ENCODE results near the gene MAST2.

Gene MAST2

GRCh38 chr1:45820788-45821187, 17.4 kb downstream of the MAST2 start:
- DNase-seq (ENCODE audit: low read depth), result no peak
- no peak for TF ChIP-seq CTCF (IDR thresholded peaks at IDR 0.05; ENCODE audit: control insufficient read depth, insufficient read depth, low read depth, low read length, missing control alignments)
- no peak overlapping the region for H3K4me3 ChIP-seq (ENCODE audit: control insufficient read depth, low read depth, low read length)

DNA sequence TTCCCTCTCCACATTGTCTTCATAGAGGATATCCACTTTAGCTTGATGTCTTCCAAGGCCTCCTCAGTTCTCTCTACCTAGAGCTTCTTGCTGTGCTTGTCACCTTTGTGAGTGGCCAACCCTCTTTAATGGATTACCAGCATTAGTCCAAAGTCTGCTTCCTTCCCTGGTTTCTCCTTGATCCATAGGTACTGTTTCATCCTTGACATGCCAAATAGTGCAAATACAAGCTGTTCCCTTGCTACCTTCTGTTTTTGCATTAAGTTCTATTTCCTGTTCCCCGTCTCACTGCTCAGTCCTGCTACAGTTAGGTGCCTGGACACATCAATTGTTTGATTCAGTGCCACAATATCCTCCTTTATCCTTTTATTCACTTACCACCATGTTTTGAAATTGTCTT, 19.2 kb downstream of the MAST2 start:
- no peak for TF ChIP-seq CTCF (IDR thresholded peaks at IDR 0.05; ENCODE audit: control insufficient read depth, insufficient read depth, low read depth, low read length, missing control alignments)
- no peak for DNase-seq (ENCODE audit: low read depth)
- no peak overlapping the region for H3K4me3 ChIP-seq (ENCODE audit: control insufficient read depth, low read depth, low read length)

- no peak for TF ChIP-seq CTCF (IDR thresholded peaks at IDR 0.05; ENCODE audit: control insufficient read depth, insufficient read depth, low read depth, low read length, missing control alignments)
- DNase-seq (ENCODE audit: low read depth), result no peak
- H3K4me3 ChIP-seq (ENCODE audit: control insufficient read depth, low read depth, low read length), result no peak overlapping the region
These were observed 21.2 kb downstream of the MAST2 start for GRCh38 chr1:45824607-45825006.

DNA sequence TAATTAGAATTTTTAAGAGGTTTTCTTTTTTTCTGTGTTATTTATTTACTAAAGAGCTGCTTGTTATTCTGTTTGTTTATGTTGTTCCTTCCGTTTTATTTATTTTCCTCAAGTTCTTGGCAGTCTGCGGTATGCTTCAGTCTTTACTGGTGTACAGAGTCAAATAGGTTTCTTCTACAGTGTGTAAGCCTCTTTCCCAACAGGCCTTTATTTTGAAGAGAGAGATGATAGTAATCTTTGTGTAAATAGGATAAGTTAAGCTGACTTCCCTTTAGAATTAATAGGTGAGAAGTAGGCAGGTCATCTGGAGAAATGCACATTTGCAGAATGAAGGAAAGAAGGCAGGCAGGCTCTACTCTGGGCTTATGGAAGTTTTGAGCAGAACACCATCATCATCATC, 23.8 kb downstream of the MAST2 start:
- TF ChIP-seq CTCF (IDR thresholded peaks at IDR 0.05; ENCODE audit: control insufficient read depth, insufficient read depth, low read depth, low read length, missing control alignments), result no peak

DNA sequence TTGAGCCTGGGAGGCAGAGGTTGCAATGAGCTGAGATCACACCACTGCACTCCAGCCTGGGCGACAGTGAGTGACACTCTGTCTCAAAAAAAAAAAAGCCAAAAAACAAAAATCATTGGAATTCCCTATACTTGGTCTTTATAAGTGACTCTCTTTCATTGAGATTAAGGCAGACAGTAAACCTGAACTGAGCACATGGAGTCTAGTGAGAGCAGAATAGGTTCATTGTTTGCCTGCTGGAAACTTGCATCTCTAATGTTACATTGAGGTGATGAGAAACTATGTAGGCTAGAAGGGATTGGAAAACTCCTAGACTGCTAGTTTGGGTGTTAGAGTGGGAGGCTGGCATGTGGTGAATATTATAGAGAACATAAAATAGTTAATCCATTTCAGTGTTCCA, 25.4 kb downstream of the MAST2 start:
- H3K4me3 ChIP-seq (ENCODE audit: control insufficient read depth, low read depth, low read length), result no peak overlapping the region
- DNase-seq (ENCODE audit: low read depth), result no peak
- no peak for TF ChIP-seq CTCF (IDR thresholded peaks at IDR 0.05; ENCODE audit: control insufficient read depth, insufficient read depth, low read depth, low read length, missing control alignments)

More for the DNA sequence above, 23.8 kb downstream of the MAST2 start:
- DNase-seq (ENCODE audit: low read depth), result no peak
- H3K4me3 ChIP-seq (ENCODE audit: control insufficient read depth, low read depth, low read length), result no peak overlapping the region

DNA sequence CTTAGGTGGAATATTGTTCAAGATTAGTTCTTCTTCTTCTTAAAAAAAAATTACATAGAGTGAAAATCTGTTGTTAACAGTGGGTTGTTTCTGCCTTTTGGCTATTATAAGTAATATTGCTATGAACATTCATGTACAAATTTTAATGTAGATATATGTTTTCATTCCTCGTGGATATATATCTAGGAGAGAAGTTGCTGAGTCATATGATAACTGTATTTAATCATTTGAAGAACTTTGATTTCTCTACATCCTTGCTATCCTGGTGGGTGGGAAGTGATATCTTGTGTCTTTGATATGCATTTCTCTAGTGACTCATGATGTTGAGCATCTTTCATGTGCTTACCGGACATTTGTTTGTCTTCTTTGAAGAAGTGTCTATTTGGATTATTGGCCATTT, 29.9 kb downstream of the MAST2 start:
- no peak for TF ChIP-seq CTCF (IDR thresholded peaks at IDR 0.05; ENCODE audit: control insufficient read depth, insufficient read depth, low read depth, low read length, missing control alignments)
- no peak overlapping the region for H3K4me3 ChIP-seq (ENCODE audit: control insufficient read depth, low read depth, low read length)
- no peak for DNase-seq (ENCODE audit: low read depth)

GRCh38 chr1:45834689-45835088, 31.3 kb downstream of the MAST2 start:
- TF ChIP-seq CTCF (IDR thresholded peaks at IDR 0.05; ENCODE audit: control insufficient read depth, insufficient read depth, low read depth, low read length, missing control alignments), result no peak
- DNase-seq (ENCODE audit: low read depth), result no peak
- no peak overlapping the region for H3K4me3 ChIP-seq (ENCODE audit: control insufficient read depth, low read depth, low read length)

Measured in AG09309 (cell line).